ENCODE data around the gene NCOA3. TPM values are rescaled to one million over a fixed set of nuclear protein-coding genes. Genes with fewer than 3 reads are reported as not detected.

NCOA3 gene
- total RNA-seq, 1 experiment from 2014 or later = 13.7 TPM

DNA sequence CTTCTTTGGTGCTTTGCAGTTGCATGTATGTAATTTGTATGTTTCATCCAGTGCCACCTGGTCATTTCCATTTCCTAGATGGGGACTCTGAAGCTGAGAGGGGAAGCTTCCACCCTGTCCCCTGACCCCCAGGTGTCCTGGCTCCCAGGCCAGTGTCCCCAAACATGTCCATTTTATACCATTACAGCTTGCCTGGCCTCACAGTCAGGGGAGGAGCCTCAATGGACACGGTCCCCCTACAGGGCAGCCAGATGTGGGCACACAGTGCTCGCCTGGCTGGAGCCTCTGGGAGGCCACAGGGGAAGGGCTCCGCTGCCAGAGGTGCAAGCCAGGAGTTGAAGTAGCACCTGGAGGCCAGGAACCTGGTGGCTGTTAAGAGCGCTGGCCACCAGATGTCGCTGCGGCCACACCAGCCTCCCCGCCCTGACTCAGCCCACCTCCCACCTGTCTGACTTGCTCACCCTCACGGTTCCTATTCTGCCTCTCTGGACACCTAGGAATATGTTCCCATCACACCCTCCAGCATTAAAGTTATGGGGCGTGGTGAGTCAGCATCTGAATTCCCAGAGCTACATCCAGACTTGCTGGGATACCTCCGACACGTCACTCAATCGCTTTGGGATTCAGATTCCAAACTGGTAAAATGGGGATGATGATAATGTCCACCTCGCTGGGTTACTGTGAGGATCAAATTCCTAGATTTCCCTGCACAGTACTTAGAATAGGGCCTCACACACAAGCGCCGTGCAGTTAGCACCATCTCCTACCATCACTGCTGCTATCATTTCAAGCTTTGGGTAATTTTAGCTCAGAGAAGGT is 176.2 kb downstream of the NCOA3 start:
- DNase-seq (ENCODE audit: low read depth) = peak; percentile 71

- no peak for DNase-seq (ENCODE audit: low read depth)
Measured at GRCh38 chr20:47678536-47678935, 176.8 kb downstream of the NCOA3 start.

GRCh38 chr20:47679462-47679861 is 177.8 kb downstream of the NCOA3 start:
- no peak for DNase-seq (ENCODE audit: low read depth)

DNA sequence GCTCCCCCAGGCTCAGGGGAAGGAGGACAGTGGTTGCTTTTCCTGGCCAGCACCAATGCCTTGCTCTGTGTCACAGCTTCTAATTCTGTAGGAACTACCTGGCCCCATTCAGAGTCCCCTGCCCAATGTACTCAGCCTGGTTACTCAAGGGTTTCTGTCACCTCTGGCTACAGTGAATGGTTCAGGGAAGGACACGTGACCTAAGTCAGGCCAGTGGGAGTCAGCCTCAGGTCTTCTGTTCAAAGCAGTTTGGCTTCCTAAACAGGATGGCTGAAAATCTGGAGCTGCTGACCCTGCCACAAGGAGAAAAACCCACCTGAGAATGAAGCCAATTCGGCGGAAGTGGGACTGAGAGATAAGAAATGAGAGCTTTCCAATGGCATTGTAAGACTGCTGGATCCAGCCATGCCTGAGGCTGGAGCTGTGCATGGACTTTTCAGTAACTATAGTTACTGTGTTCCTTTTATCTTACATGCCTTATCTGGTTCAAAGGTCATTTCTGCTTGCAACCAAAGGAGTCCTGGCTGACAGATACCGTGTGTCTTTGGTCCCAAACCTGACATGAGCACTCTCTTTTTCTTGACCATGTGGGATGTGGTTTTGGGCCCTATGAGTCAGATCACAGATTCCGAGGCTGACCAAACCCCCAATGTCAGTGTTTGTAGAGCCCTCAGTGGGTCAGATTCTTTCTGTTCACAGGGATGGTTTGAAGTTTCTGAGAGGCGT is 179.3 kb downstream of the NCOA3 start:
- peak; percentile 45 for DNase-seq (ENCODE audit: low read depth)

GRCh38 chr20:47682028-47682783 is 180.5 kb downstream of the NCOA3 start:
- no peak for DNase-seq (ENCODE audit: low read depth)

DNA sequence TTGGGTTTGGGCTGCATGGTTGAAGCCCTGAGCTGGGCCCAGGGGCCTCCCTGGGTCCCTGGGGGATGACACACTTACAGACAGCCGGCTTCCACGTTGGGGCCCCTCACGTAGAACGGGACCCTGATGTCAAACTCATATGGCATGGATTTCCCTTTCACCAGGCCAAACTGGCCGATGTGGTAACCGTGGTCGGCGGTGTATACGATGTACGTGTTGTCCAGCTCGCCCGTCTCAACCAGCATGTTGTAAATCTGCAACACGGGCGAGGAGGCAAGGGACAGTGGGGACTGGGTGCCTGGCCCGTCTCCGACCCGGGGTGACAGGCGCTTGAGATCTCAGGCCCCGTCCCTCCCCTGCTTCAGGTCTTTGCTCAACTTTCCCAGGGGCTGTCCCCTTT is 181.2 kb downstream of the NCOA3 start:
- no peak for DNase-seq (ENCODE audit: low read depth)

GRCh38 chr20:47684306-47685080 is 182.8 kb downstream of the NCOA3 start:
- DNase-seq (ENCODE audit: low read depth) = no peak

DNA sequence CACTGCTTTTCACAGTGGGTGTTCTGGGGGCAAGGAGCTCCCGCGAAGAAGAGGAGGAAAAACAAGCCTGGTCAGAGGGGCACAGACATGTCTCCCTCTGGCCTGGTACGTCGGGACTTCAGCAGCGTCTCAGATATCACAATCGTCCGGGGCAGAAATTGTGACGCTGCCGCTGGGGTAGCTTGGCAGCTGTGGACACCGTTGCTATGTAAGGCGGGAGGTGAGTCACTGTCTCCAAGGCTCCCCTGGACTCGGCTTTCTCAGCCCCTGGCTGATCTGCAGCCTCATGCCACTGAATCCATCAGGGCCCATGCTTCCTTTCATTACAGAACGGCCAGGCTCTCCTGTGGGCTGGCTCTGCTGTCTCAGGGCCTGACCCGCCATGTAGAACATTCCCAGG is 184.9 kb downstream of the NCOA3 start:
- peak; percentile 94 for DNase-seq (ENCODE audit: low read depth)

DNA sequence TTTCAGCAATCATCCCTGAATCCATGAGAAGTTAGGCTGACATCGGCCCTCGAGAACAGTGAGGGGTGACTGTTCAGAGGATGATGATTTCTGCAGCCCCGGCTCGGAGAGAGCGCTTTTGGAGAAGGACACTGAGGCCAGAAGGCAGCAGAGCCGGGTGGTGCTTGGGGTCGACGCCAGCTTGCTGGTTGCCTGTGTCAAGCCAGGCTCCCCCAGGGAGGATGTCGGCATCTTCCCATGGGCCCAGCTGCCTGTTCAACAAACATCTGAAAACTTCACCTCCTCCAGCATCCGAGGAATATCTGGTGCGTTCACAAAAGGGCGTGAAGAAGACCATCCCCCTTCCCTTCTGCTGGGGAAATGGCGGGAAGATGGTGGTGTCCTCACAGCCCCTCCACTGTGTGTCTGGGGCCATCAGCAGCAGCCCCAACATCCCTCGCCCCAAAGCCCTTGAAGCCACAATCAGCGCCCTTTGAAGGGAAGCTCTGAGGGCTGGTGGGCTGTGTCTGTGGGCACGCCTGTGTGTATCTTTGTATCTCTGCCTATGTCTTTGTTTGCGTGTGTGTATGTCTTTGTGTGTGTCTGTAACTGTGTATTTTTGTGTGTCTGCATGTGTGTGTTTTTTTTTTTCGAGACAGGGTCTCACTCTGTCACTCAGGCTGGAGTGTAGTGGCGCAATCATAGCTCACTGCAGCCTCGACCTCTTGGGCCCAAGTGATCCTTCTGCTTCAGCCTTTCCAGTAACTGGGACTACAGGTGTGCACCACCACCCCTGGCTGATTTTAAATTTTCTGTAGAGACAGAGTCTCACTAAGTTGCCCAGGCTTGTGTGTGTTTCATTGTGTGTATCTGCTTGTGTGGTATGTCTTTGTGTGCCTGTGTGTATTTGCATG is 185.7 kb downstream of the NCOA3 start:
- no peak for DNase-seq (ENCODE audit: low read depth)

DNA sequence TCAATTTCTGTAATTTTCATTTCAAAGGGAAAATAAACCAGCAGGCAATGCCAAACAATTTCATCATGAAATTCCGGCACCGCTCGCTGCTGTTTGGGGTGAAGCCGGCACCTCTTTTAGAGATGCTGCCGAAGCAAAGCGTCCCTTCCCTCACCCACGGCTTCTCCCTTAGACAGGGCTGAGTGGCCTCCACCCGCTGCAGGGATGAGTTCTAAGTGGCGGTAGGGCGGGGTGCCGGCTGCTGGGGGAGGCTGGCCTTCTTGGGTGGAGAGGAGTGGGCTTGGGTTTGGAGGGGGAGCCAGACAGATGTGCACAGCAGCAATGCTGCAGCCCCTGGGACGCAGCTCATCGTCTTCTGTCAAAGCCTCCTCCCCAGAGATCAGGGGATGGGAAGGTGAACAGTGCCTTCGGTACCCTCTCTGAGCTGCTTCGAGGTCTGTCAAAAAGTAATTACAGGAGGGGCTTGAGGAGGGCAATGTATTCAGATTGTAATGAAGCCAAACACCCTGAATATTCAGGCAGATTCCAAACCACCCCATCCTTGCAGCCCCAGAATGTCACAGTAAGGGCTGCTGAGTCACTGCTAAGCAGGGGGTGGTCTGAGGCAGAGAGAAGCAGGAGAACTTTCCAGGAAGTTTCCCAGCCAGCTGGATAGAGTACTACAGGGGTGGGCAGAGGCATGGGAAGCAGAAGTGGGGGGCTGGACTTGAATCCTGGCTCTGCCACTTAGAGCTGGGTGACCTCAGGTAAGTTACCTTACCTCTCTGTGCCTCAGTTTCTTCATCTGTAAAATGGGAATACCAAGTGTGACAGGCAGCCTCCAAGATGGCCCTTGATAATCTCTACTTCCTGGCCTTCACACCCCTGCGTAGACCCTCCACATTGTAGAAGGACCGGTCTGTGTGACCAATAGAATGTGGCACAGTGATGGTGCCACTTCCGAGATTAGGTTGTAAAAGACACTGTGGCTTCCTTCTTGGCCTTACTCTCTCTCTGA is 187.0 kb downstream of the NCOA3 start:
- peak; percentile 69 for DNase-seq (ENCODE audit: low read depth)

DNA sequence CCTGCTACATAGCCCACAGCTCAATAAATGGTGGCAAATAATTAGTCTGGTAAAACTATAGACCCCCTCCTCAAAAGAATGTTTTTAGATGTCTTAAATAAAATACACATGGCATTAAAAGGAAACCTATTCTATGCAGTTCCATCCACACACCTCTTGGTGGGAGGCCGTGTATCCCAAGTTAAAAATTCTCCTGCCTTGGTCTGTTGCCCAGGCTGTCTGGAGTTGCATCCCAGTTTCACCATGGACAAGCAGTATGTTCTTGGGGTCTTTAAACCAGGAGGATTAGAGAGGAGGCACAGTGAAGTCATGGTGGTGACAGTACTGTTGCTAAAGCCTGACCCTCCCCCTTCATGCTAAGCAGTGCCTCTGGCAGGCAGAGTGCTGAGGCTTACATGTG is 188.0 kb downstream of the NCOA3 start:
- DNase-seq (ENCODE audit: low read depth) = no peak

- DNase-seq (ENCODE audit: low read depth) = no peak
Measured at GRCh38 chr20:47691625-47692024, 189.9 kb downstream of the NCOA3 start.

GRCh38 chr20:47694021-47694818 is 192.5 kb downstream of the NCOA3 start:
- no peak for DNase-seq (ENCODE audit: low read depth)

GRCh38 chr20:47696856-47697255 is 195.2 kb downstream of the NCOA3 start:
- no peak for DNase-seq (ENCODE audit: low read depth)

- DNase-seq (ENCODE audit: low read depth) = no peak
Measured at GRCh38 chr20:47698142-47698541, 196.5 kb downstream of the NCOA3 start.

DNA sequence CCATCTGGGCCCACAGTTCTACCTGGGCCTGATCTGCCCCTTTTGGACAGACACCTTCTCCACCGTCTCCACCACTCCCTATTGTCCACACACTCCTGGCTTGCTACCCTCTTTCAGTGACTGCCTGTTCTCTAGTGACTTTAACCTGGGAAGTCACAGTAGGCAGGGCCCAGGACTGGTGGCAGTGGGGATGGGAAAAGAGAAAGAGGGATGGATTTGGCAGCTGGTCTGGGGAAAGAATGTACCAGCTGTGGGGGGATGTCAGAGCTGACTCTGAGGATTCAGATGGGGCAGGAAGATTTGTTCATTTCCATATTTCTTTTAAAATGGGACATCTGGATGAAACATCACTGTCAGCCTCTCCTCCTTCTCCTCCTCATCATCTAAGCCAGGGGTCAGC is 198.1 kb downstream of the NCOA3 start:
- no peak for DNase-seq (ENCODE audit: low read depth)

DNA sequence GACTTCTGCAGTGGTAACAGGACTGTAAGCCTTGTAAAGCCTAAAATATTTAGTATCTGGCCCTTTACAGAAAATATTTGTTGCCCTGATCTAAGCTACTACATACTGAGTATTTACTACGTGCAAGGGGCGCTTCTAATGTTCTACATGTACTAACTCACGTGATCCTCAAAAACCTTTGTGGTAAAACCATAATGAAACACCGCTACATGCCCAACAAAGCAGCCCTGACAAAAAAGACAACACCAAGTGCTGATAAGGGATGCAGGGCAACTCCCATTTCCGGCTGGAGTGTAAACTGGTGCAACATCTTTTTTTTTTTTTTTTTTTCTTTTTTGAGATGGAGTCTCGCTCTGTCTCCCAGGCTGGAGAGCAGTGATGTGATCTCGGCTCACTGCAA is 198.6 kb downstream of the NCOA3 start:
- no peak for DNase-seq (ENCODE audit: low read depth)

DNA sequence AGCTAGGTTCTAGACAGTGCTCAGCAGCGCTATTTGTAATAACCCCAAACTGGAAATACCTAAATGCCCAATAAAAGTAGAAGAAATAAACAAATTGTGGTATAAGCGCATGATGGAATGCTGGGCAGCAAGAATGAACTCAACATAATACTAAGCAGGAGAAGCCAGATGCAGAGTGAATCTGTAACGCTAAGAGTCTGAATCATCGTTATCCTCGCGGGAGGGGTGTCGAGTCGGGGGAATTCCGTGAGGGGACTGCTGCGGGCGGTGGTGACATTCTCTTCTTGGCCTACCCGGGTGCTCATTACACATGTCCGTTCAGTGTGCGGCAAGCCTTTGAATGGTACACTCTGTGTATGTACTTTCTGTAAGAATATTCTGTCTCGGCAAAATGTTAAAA is 199.9 kb downstream of the NCOA3 start:
- DNase-seq (ENCODE audit: low read depth) = peak; percentile 71

GRCh38 chr20:47703748-47704147 is 202.1 kb downstream of the NCOA3 start:
- no peak for DNase-seq (ENCODE audit: low read depth)

All from Daoy (cell line).